ENCODE measurements around the gene GFRA4.
A peak's percentile ranks its signal among the peaks of the same experiment; 100 is the strongest.
"Not testable (repeated sequence)": the region's sequence is repeated elsewhere in the genome, so short reads cannot be mapped to it uniquely, and the experiment has no call there.

GFRA4 gene

GRCh38 chr20:3615171-3615840, 47.9 kb downstream of the GFRA4 start:
- DNase-seq (ENCODE audit: low read depth) = not testable (repeated sequence)

GRCh38 chr20:3614466-3614865, 48.7 kb downstream of the GFRA4 start:
- DNase-seq (ENCODE audit: low read depth) = no peak

- DNase-seq (ENCODE audit: low read depth) = no peak
Observed at GRCh38 chr20:3613821-3614440, 49.3 kb downstream of the GFRA4 start.

GRCh38 chr20:3612795-3613572, 50.2 kb downstream of the GFRA4 start:
- peak; percentile 33 for DNase-seq (ENCODE audit: low read depth)

GRCh38 chr20:3611901-3612300, 51.3 kb downstream of the GFRA4 start:
- DNase-seq (ENCODE audit: low read depth) = no peak
